Fibroblast of pulmonary artery (primary cell): ENCODE data around the gene DBNDD2.

Source experiments
- DNase-seq: peaks from one replicate; pipeline ENCODE4 v3.0.0-alpha.2; 2010; ENCODE audit warnings: low read depth
- H3K4me3 ChIP-seq: replicated peaks from 2 replicates; pipeline ENCODE4 v1.5.1; 2011; ENCODE audit warnings: low read depth, mild to moderate bottlenecking, control low read depth, low read length, moderate library complexity
- TF ChIP-seq, protein P1 (sequence below): IDR thresholded peaks from 2 replicates; pipeline ENCODE4 v1.5.1; 2011; ENCODE audit warnings: mild to moderate bottlenecking, control low read depth, low read length, inconsistent platforms; ENCODE audit errors: missing control alignments

DBNDD2 gene

GRCh38 chr20:45378191-45378590, 29.9 kb upstream of the DBNDD2 start, which contains the start of gene TP53TG5:
TSS of gene TP53TG5 (minus strand) at chr20:45378325. CDS start at chr20:45378236, 89 bp downstream.
- TF ChIP-seq, protein P1, sequence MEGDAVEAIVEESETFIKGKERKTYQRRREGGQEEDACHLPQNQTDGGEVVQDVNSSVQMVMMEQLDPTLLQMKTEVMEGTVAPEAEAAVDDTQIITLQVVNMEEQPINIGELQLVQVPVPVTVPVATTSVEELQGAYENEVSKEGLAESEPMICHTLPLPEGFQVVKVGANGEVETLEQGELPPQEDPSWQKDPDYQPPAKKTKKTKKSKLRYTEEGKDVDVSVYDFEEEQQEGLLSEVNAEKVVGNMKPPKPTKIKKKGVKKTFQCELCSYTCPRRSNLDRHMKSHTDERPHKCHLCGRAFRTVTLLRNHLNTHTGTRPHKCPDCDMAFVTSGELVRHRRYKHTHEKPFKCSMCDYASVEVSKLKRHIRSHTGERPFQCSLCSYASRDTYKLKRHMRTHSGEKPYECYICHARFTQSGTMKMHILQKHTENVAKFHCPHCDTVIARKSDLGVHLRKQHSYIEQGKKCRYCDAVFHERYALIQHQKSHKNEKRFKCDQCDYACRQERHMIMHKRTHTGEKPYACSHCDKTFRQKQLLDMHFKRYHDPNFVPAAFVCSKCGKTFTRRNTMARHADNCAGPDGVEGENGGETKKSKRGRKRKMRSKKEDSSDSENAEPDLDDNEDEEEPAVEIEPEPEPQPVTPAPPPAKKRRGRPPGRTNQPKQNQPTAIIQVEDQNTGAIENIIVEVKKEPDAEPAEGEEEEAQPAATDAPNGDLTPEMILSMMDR, result no peak
- DNase-seq, result no peak
- H3K4me3 ChIP-seq, result no peak within 1 kb of the TSS

DNA sequence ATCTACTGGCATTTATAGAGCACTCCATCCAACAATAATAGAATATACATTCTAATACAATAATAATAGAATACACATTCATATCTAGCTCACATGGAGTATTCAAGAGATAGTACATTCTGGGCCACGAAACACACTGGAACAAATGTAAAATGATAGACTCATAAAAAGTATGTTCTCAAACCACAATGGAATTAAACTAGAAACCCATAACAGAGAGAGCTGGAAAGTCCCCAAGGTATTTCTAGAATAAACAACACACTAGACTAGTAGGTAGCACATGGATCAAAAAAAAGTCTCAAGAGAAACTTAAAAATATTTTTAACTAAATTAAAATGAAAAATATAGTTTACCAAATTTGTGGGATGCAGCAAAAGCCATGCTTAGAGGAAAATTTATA, 20.8 kb upstream of the DBNDD2 start:
- no peak overlapping the region for H3K4me3 ChIP-seq
- DNase-seq, result no peak
- TF ChIP-seq, protein P1, result no peak

GRCh38 chr20:45390931-45391330, 17.2 kb upstream of the DBNDD2 start:
- no peak for DNase-seq
- no peak overlapping the region for H3K4me3 ChIP-seq
- TF ChIP-seq, protein P1, result no peak

- no peak overlapping the region for H3K4me3 ChIP-seq
- TF ChIP-seq, protein P1, result no peak
- DNase-seq, result no peak
Measured at GRCh38 chr20:45391559-45391958, 16.5 kb upstream of the DBNDD2 start.

- no peak overlapping the region for H3K4me3 ChIP-seq
- TF ChIP-seq, protein P1, result no peak
- DNase-seq, result no peak
Measured at GRCh38 chr20:45392733-45393132, 15.4 kb upstream of the DBNDD2 start.

DNA sequence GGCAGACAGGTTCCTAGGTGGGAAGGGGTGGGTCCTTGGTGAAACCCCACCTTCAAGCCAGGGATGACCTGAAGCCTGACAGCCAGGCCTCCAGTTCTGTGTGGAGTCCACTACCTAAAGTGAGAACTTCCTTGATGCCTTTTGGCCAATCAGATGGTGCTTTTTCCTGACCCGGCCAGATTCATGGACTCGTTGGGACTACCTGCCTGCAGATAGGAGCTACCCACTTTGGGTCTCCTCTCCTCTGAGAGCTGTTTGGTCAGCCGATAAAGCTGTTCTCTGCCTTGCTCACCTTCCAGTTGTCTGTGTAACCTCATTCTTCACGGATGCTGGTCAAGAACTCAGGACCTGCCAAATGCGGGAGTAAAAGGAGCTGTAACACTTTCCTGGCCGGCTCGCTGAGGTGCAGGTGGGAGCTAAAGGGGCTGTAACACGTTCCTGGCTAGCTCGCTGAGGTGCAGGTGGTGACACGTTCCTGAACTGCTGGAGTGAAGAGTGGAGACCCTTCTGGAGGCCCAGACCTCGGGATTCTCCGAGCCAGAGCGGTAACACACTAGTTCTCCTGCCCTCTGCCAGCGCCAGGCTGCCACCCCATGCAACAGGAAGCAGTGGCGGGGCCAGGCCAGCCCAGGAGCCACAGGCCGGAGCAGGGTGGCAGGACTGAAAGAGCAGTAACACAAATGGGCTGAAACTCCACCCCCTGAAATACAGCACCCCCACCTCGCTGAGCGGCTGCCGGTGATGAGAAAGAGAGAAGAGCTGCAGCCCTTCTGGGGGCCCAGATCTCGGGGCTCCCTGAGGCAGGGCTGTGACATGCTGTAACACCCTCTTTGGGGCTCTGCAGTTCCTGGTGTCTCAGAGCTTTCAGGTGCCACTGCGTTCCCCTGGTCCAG, 13.6 kb upstream of the DBNDD2 start:
- no peak overlapping the region for H3K4me3 ChIP-seq
- DNase-seq, result no peak
- TF ChIP-seq, protein P1, result no peak

DNA sequence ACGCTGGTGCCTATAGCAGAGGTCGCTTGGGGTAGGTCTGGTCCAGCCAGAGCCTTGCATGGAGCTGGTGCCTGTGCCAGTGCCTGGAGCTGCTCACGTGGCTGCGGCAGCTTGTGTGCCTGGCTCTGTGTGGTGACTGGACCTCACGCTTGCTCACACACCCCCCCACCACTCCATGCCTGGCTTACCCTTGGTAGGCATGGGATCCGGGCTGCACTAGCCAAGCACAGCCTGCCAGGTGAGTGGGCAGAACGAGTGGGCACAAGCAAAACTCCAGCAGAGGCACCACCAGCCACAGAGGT, 13.0 kb upstream of the DBNDD2 start:
- TF ChIP-seq, protein P1, result no peak
- no peak overlapping the region for H3K4me3 ChIP-seq
- no peak for DNase-seq
